ENCODE data around the gene KCNS3. TPM values are rescaled to one million over a fixed set of nuclear protein-coding genes. Genes with fewer than 3 reads are reported as not detected.

Gene KCNS3
- total RNA-seq, 1 experiment from 2014 or later = 4.4 TPM

Other genes with a start within 250 kb of the KCNS3 start
- gene SMC6, start 124.9 kb upstream of the KCNS3 start, total RNA-seq (2014; rRNA removed; shearing (Covaris generic)) = 29.4 and 38.6 TPM in 2 replicates
- 24.7 and 31.2 TPM in 2 replicates for gene GEN1, start 124.5 kb upstream of the KCNS3 start, total RNA-seq (2014; rRNA removed; shearing (Covaris generic))
- gene MSGN1, start 62.2 kb upstream of the KCNS3 start, total RNA-seq (2014; rRNA removed; shearing (Covaris generic)) = not detected in 2 replicates

All from A172 (cell line).